Measurements from ENCODE around the gene RASGRF1.
A peak's percentile ranks its signal among the peaks of the same experiment; 100 is the strongest.

The RASGRF1 gene

DNA sequence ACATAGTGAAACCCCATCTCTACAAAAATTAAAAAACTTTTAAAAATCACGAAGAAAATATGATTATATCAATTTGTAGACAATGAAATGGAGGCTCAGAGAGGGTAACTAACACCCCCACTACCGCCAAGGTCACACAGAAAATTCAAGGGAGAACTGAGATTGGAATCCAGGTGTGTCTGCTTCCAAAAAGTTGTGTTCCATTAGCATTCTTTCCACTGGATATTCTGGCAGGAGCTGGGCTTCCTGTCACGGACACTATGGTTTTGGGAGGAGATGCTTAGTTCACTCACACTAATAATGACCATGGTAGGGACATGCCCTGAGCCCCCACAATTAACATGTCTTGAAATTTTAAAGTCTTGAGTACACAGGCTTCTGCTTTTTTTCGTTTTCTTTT, 174.5 kb downstream of the RASGRF1 start:
- no peak for DNase-seq (ENCODE audit: low read depth in 1 of 2, low spot score in 1 of 2)
- TF ChIP-seq, protein P1, sequence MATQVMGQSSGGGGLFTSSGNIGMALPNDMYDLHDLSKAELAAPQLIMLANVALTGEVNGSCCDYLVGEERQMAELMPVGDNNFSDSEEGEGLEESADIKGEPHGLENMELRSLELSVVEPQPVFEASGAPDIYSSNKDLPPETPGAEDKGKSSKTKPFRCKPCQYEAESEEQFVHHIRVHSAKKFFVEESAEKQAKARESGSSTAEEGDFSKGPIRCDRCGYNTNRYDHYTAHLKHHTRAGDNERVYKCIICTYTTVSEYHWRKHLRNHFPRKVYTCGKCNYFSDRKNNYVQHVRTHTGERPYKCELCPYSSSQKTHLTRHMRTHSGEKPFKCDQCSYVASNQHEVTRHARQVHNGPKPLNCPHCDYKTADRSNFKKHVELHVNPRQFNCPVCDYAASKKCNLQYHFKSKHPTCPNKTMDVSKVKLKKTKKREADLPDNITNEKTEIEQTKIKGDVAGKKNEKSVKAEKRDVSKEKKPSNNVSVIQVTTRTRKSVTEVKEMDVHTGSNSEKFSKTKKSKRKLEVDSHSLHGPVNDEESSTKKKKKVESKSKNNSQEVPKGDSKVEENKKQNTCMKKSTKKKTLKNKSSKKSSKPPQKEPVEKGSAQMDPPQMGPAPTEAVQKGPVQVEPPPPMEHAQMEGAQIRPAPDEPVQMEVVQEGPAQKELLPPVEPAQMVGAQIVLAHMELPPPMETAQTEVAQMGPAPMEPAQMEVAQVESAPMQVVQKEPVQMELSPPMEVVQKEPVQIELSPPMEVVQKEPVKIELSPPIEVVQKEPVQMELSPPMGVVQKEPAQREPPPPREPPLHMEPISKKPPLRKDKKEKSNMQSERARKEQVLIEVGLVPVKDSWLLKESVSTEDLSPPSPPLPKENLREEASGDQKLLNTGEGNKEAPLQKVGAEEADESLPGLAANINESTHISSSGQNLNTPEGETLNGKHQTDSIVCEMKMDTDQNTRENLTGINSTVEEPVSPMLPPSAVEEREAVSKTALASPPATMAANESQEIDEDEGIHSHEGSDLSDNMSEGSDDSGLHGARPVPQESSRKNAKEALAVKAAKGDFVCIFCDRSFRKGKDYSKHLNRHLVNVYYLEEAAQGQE (IDR thresholded peaks at IDR 0.05; ENCODE audit: insufficient replicate concordance, low read depth) = no peak
- TF ChIP-seq GABPA (IDR thresholded peaks at IDR 0.05; ENCODE audit: low read depth) (no peak), SPI1 (IDR thresholded peaks at IDR 0.05; ENCODE audit: borderline replicate concordance, low read depth) (no peak), POLR2AphosphoS5 (IDR thresholded peaks at IDR 0.05; ENCODE audit: low read depth) (no peak)
- TF ChIP-seq, protein P2, sequence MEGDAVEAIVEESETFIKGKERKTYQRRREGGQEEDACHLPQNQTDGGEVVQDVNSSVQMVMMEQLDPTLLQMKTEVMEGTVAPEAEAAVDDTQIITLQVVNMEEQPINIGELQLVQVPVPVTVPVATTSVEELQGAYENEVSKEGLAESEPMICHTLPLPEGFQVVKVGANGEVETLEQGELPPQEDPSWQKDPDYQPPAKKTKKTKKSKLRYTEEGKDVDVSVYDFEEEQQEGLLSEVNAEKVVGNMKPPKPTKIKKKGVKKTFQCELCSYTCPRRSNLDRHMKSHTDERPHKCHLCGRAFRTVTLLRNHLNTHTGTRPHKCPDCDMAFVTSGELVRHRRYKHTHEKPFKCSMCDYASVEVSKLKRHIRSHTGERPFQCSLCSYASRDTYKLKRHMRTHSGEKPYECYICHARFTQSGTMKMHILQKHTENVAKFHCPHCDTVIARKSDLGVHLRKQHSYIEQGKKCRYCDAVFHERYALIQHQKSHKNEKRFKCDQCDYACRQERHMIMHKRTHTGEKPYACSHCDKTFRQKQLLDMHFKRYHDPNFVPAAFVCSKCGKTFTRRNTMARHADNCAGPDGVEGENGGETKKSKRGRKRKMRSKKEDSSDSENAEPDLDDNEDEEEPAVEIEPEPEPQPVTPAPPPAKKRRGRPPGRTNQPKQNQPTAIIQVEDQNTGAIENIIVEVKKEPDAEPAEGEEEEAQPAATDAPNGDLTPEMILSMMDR (IDR thresholded peaks at IDR 0.05; ENCODE audit: insufficient read depth, low read length) = no peak
- no peaks in the 10 kb centered on the region for H3K27me3 ChIP-seq (ENCODE audit: insufficient read depth, poor library complexity, severe bottlenecking)
- peak overlapping the region; percentile 41 for H3K27ac ChIP-seq (replicated peaks)
- no peak overlapping the region for H3K4me3 ChIP-seq (replicated peaks; ENCODE audit: insufficient read depth, low read length)

DNA sequence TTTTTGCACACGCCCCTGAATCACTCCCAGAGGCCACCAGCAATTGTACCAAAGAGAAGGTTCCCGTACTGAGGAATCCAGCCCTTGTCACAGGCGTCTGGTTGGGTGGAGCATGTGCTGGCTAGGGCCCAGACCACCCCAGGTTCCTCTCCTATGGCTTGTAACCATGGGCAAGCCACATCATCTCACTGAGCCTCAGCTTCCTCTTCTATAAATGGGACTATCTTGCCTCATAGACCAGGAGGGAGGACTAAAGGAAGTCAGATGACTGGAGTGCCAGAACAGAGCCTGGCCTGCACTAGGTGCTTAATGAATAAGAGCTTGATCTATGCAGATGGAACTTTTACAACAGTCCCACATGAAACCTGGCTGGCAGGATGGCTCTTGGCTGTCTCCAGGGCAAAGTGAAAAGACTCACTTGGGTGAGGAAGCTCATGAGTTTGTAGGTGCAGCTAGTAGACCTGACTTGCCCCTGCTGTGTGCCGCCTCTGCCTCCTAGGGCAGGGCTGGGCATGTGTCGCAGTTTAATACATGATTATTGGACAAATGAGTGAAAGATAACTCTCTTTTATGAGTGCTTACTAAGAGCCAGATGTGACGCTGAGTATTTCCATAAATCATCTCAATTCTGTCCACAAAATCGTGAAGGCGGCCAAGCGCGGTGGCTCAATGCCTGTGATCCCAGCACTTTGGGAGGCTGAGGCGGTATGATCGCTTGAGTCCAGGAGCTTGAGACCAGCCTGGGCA, 175.1 kb downstream of the RASGRF1 start:
- peak; percentile 90 to 93 for DNase-seq (ENCODE audit: low read depth in 1 of 2, low spot score in 1 of 2)
- Histone ChIP-seq H3K4me3 (replicated peaks; ENCODE audit: insufficient read depth, low read length) (no peak overlapping the region), H3K27me3 (ENCODE audit: insufficient read depth, poor library complexity, severe bottlenecking) (no peaks in the 10 kb centered on the region), H3K27ac (replicated peaks) (peak overlapping the region; percentile 41)
- TF ChIP-seq SPI1 (IDR thresholded peaks at IDR 0.05; ENCODE audit: borderline replicate concordance, low read depth) (peak; percentile 79; the same call in 1 of the 2 replicates), POLR2AphosphoS5 (IDR thresholded peaks at IDR 0.05; ENCODE audit: low read depth) (peak; percentile 47; the same call in 1 of the 2 replicates), GABPA (IDR thresholded peaks at IDR 0.05; ENCODE audit: low read depth) (no peak)
- TF ChIP-seq, protein P2 (IDR thresholded peaks at IDR 0.05; ENCODE audit: insufficient read depth, low read length) = no peak
- TF ChIP-seq, protein P1 (IDR thresholded peaks at IDR 0.05; ENCODE audit: insufficient replicate concordance, low read depth) = no peak

DNA sequence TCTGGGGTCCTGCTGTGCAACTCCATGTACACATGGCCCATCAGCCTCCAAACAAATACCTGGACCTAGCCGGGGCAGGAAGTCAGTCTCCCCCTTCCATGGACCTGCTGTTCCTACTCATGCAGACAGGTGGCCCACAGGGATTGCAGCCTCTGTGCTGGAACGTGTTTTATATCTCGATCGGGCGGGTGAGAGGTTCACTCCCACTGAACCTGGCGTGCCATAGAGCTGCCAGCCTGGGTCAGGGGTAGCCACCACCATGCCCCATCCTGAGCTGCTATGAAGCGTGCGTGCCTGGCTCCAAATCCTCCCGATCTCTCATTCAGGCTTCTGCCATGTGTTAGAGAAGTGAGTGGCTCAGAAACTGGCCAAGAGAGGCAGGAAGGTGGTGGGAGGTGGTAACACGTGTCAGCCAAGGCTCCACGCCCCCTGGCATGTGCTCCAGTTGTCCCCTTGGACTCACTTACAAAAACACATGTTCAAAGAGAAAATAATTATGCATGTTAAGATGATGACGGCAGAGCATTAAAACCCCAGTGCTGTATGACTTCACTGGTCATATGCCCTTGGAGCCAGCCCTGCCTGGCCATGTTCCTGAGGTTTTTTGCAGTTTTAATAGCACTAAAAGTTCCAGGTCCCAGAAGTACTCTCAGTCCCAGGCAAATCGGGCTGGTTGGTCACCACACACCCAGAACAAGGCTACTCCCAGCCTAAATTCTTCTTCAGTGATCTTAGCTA, 176.4 kb downstream of the RASGRF1 start:
- Histone ChIP-seq H3K27ac (replicated peaks) (no peak overlapping the region), H3K4me3 (replicated peaks; ENCODE audit: insufficient read depth, low read length) (no peak overlapping the region), H3K27me3 (ENCODE audit: insufficient read depth, poor library complexity, severe bottlenecking) (no peaks in the 10 kb centered on the region)
- no peak for DNase-seq (ENCODE audit: low read depth in 1 of 2, low spot score in 1 of 2)
- TF ChIP-seq SPI1 (IDR thresholded peaks at IDR 0.05; ENCODE audit: borderline replicate concordance, low read depth) (no peak), GABPA (IDR thresholded peaks at IDR 0.05; ENCODE audit: low read depth) (no peak)
- TF ChIP-seq, protein P2 (IDR thresholded peaks at IDR 0.05; ENCODE audit: insufficient read depth, low read length) = no peak
